Measurements from ENCODE around the gene CD200R1. TPM values are rescaled to one million over a fixed set of nuclear protein-coding genes. Genes with fewer than 3 reads are reported as not detected.

CD200R1 gene
- total RNA-seq, 4 donors from 2014 or later = 0.68 to 1.1 TPM; not detected in 2

DNA sequence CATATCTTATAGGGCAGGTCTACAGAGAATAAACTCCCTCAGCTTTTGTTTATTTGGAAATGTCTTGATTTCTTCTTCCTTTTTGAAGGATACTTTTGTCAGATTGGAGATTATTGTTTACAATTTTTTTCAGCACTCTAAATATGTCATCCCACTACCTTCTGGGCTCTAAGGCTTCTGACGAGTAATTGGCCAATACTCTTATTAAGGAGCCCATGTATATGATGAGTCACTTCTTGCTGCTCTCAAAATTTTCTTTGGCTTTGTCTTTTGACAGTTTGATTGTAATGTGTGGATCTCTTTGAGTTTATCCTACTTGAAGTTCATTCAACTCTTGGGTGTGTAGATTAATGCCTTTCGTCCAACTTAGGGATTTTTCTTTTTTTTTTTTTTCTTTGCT is 99.3 kb downstream of the CD200R1 start:
- 92 to 100% methylated on average over 1 to 2 of the region's 2 CpGs for WGBS, 2 donors (ENCODE audit: low coverage in 1 of 2)
- Histone ChIP-seq H3K36me3 (no peaks in the 10 kb centered on the region), H3K4me3 (no peak overlapping the region), H3K27me3 (no peaks in the 10 kb centered on the region), H3K4me1 (no peaks in the 10 kb centered on the region), H3K9me3 (no peaks in the 10 kb centered on the region), H3K27ac (no peak overlapping the region)
- in situ Hi-C loops (cut with MboI; ENCODE audit: low pct_ligation_motif_present in 1 of 4, low pct_unique_long_range_greater_than_20kb in 1 of 4, low sequenced_read_pairs in 3 of 4) = no loop called here
- intact Hi-C loops (cut with DNase I; ENCODE audit: low total_unique reads) = no loop called here
- TF ChIP-seq EP300 (IDR thresholded peaks at IDR 0.05; ENCODE audit: low read depth) (no peak), POLR2A (IDR thresholded peaks at IDR 0.05) (no peak), POLR2AphosphoS5 (IDR thresholded peaks at IDR 0.05) (no peak)
- TF ChIP-seq, protein P1, sequence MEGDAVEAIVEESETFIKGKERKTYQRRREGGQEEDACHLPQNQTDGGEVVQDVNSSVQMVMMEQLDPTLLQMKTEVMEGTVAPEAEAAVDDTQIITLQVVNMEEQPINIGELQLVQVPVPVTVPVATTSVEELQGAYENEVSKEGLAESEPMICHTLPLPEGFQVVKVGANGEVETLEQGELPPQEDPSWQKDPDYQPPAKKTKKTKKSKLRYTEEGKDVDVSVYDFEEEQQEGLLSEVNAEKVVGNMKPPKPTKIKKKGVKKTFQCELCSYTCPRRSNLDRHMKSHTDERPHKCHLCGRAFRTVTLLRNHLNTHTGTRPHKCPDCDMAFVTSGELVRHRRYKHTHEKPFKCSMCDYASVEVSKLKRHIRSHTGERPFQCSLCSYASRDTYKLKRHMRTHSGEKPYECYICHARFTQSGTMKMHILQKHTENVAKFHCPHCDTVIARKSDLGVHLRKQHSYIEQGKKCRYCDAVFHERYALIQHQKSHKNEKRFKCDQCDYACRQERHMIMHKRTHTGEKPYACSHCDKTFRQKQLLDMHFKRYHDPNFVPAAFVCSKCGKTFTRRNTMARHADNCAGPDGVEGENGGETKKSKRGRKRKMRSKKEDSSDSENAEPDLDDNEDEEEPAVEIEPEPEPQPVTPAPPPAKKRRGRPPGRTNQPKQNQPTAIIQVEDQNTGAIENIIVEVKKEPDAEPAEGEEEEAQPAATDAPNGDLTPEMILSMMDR (IDR thresholded peaks at IDR 0.05) = no peak
- no peak for DNase-seq

DNA sequence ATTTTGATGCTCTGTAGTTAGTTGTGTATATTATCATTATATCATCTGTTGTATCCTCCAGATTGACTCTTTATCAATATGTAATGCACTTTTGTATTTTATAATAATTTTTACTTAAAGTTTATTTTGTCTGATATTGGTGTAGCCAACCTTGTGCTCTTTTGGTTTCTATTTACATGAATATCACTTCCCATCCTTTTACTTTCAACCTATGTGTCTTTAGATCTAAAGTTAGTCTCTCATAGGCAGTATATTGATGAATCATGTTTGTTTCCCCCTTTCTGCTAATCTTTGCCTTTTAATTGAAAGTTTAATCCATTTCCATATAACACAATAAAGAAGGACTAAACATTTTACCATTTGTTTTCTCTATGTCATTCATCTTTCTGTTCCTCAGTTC is 100.2 kb downstream of the CD200R1 start:
- no peaks in the 10 kb centered on the region for H3K27me3 ChIP-seq
- H3K4me1 ChIP-seq = no peaks in the 10 kb centered on the region
- H3K4me3 ChIP-seq = no peak overlapping the region
- intact Hi-C loops (cut with DNase I; ENCODE audit: low total_unique reads) = no loop called here
- in situ Hi-C loops (cut with MboI; ENCODE audit: low pct_ligation_motif_present in 1 of 4, low pct_unique_long_range_greater_than_20kb in 1 of 4, low sequenced_read_pairs in 3 of 4) = no loop called here
- no peak for DNase-seq
- no peak for TF ChIP-seq POLR2AphosphoS5 (IDR thresholded peaks at IDR 0.05)
- no peak for TF ChIP-seq EP300 (IDR thresholded peaks at IDR 0.05; ENCODE audit: low read depth)
- TF ChIP-seq, protein P1 (IDR thresholded peaks at IDR 0.05) = no peak
- TF ChIP-seq POLR2A (IDR thresholded peaks at IDR 0.05) = no peak
- no peak overlapping the region for H3K27ac ChIP-seq
- H3K9me3 ChIP-seq = peaks cover 0 to 1% of the 10 kb centered on the region in 2 donors
- H3K36me3 ChIP-seq = no peaks in the 10 kb centered on the region

DNA sequence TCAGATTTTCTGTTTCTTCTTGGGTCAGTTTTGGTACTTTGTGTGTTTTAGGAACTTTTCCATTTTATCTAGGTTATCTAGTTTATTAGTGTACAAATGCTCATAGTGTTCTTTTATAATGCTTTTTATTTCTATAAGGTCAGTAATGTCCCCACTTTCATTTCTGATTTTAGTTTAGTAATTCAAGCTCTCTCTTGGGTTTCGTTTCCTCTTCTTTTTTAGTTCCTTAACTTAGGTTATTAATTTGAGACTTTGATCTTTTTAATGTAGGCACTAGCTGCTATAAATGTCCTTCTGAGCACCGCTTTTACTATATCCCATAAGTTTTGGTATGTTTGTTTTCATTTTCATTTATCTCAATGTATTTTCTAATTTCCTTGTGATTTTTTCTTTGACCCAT is 101.3 kb downstream of the CD200R1 start:
- TF ChIP-seq POLR2AphosphoS5 (IDR thresholded peaks at IDR 0.05) (no peak), EP300 (IDR thresholded peaks at IDR 0.05; ENCODE audit: low read depth) (no peak), POLR2A (IDR thresholded peaks at IDR 0.05) (no peak)
- TF ChIP-seq, protein P1 (IDR thresholded peaks at IDR 0.05) = no peak
- intact Hi-C loops (cut with DNase I; ENCODE audit: low total_unique reads) (no loop called here), in situ Hi-C loops (cut with MboI; ENCODE audit: low pct_ligation_motif_present in 1 of 4, low pct_unique_long_range_greater_than_20kb in 1 of 4, low sequenced_read_pairs in 3 of 4) (no loop called here)
- DNase-seq = no peak
- Histone ChIP-seq H3K4me1 (no peaks in the 10 kb centered on the region), H3K27ac (no peak overlapping the region), H3K4me3 (no peak overlapping the region), H3K36me3 (no peaks in the 10 kb centered on the region), H3K27me3 (no peaks in the 10 kb centered on the region), H3K9me3 (peaks cover 0 to 4% of the 10 kb centered on the region in 2 donors)
- WGBS, 2 donors (ENCODE audit: low coverage in 1 of 2) = 57 to 67% methylated on average over 2 of the region's 2 CpGs

DNA sequence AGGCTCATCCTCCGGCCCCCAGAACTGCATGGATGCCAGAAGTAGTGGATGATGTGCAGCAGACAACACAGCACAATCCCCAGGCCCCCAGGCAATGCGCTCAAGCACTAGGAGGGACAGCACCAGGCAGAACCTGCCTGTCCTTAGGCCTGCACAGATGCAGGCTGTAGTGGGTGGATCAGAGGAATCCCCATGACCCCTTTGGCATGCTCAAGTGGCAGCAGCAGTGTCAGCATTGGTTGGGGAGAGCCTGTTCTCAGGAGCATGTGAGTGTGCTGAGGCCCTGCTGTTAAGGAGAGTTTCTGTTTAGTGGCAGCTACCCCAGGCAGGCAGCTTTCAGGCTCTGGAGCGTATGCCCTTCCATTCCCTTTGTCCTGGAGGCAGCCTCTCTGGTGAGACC is 103.2 kb downstream of the CD200R1 start:
- no peaks in the 10 kb centered on the region for H3K4me1 ChIP-seq
- intact Hi-C loops (cut with DNase I; ENCODE audit: low total_unique reads) = no loop called here

More for the DNA sequence above, 103.2 kb downstream of the CD200R1 start:
- H3K9me3 ChIP-seq = peaks cover 0 to 4% of the 10 kb centered on the region in 2 donors
- in situ Hi-C loops (cut with MboI; ENCODE audit: low pct_ligation_motif_present in 1 of 4, low pct_unique_long_range_greater_than_20kb in 1 of 4, low sequenced_read_pairs in 3 of 4) = no loop called here
- no peaks in the 10 kb centered on the region for H3K27me3 ChIP-seq
- no peak for TF ChIP-seq POLR2A (IDR thresholded peaks at IDR 0.05)
- TF ChIP-seq EP300 (IDR thresholded peaks at IDR 0.05; ENCODE audit: low read depth) = no peak
- no peak for TF ChIP-seq POLR2AphosphoS5 (IDR thresholded peaks at IDR 0.05)
- TF ChIP-seq, protein P1 (IDR thresholded peaks at IDR 0.05) = no peak
- H3K4me3 ChIP-seq = no peak overlapping the region
- no peak overlapping the region for H3K27ac ChIP-seq
- 88% methylated on average over 3 of the region's 3 CpGs; no CpG with 5 or more reads in 1 of the 2 donors for WGBS, 2 donors (ENCODE audit: low coverage in 1 of 2)
- no peaks in the 10 kb centered on the region for H3K36me3 ChIP-seq
- no peak for DNase-seq

Other genes with a start within 250 kb of the CD200R1 start
- not detected for gene CD200R1L, start 128.2 kb downstream of the CD200R1 start, total RNA-seq
- 10 to 100 TPM in 2 of 4 donors, 1 to 10 TPM in 2; 6.7 to 46.7 (median 17.6) TPM for gene GTPBP8, start 15.9 kb upstream of the CD200R1 start, total RNA-seq
- 10 to 100 TPM; 15.2 to 77.4 (median 45.4) TPM for gene BOC, start 236.5 kb upstream of the CD200R1 start, total RNA-seq